ENCODE results near the gene MMD.

The MMD gene

GRCh38 chr17:55345132-55345531 lies 76.5 kb downstream of the MMD start:
- no peak for DNase-seq

GRCh38 chr17:55344514-55344997 lies 77.1 kb downstream of the MMD start:
- DNase-seq = no peak

- DNase-seq = no peak
Measured at GRCh38 chr17:55343900-55344513, 77.6 kb downstream of the MMD start.

GRCh38 chr17:55342800-55343585 lies 78.6 kb downstream of the MMD start:
- DNase-seq = no peak
